K562 (cell line): ENCODE data around the gene SIRT7. TPM values are rescaled to one million over a fixed set of nuclear protein-coding genes. Genes with fewer than 3 reads are reported as not detected.

Experiments used
- ERF ChIP-seq: fragments of 450-650 bp; formaldehyde crosslinking; IDR thresholded peaks from 2 replicates; pipeline ENCODE4 v1.4.0; 2020; ENCODE audit warnings: mild to moderate bottlenecking, mixed read lengths
- HDAC6 ChIP-seq: IDR thresholded peaks from 2 replicates; pipeline ENCODE4 v1.6.1; 2012; ENCODE audit warnings: low read depth, mild to moderate bottlenecking, control low read depth, inconsistent platforms, low read length, moderate library complexity
- KDM4B ChIP-seq, 2 experiments: fragments of 450-650 bp in 1 of 2; sonication (generic) in 1 of 2; IDR thresholded peaks; 2 replicates each; pipeline ENCODE4 v1.6.1; 2016 to 2017; ENCODE audit warnings: borderline replicate concordance in 2 of 2, antibody characterized with exemption in 1 of 2, low read depth in 1 of 2, mild to moderate bottlenecking in 1 of 2
- KDM5B ChIP-seq: fragments of 200-600 bp; sonication (generic); IDR thresholded peaks from 2 replicates; pipeline ENCODE4 v1.6.1; 2012; ENCODE audit warnings: low read depth, mild to moderate bottlenecking, moderate library complexity, low read length, control low read depth, inconsistent platforms; ENCODE audit not compliant: insufficient replicate concordance
- MCM7 ChIP-seq, 2 experiments: fragments of 450-650 bp; IDR thresholded peaks; 2 replicates each; pipeline ENCODE4 v1.6.1; 2016 to 2018
- MTA1 ChIP-seq: fragments of 450-650 bp; IDR thresholded peaks from 2 replicates; pipeline ENCODE4 v1.6.1; 2017; ENCODE audit warnings: borderline replicate concordance
- MTA3 ChIP-seq: fragments of 450-650 bp; formaldehyde crosslinking; IDR thresholded peaks from 2 replicates; pipeline ENCODE4 v1.6.1; 2017; ENCODE audit warnings: mild to moderate bottlenecking, borderline replicate concordance
- PCBP2 ChIP-seq: fragments of 200-400 bp; formaldehyde crosslinking; IDR thresholded peaks from 2 replicates; pipeline ENCODE4 v1.6.1; 2018; ENCODE audit warnings: low read length, low read depth, mild to moderate bottlenecking, moderate library complexity; ENCODE audit not compliant: poor library complexity, severe bottlenecking
- PHB ChIP-seq: fragments of 250-450 bp; sonication (Bioruptor Pico); IDR thresholded peaks from 2 replicates; pipeline ENCODE4 v1.5.0; 2021
- SPI1 ChIP-seq: IDR thresholded peaks from 2 replicates; pipeline ENCODE4 v1.6.1; 2011; ENCODE audit warnings: low read depth, low read length, control low read depth, borderline replicate concordance
- ZNF644 ChIP-seq: fragments of 200-800 bp; sonication (Bioruptor generic); IDR thresholded peaks from 2 replicates; pipeline ENCODE4 v1.6.1; 2016; ENCODE audit warnings: low read depth, missing genetic modification characterization, missing compliant biosample characterization
- polyA plus RNA-seq, 8 experiments: library from polyadenylated mRNA; depleted of rRNA in 4 of 8; stranded (reverse) in 5 of 8; unstranded in 3 of 8; fragments of >200 nt; fragmentation: Nextera tagmentation in 2 of 8; fragmentation: Illumina TruSeq in 1 of 8; extraction: Ambion mirVana in 2 of 8; extraction: Trizol in 1 of 8; gene quantifications; 2 replicates each; pipeline versions ENCODE4 v1.2.1 to v1.2.3, GENCODE V29; 2011 to 2014; ENCODE audit warnings: inconsistent platforms in 1 of 8, missing spikeins in 1 of 8
- total RNA-seq, 7 experiments: library from RNA; depleted of rRNA in 6 of 7; stranded (reverse); fragments of >200 nt in 6 of 7; fragmentation: Illumina TruSeq in 2 of 7; extraction: Trizol in 2 of 7; gene quantifications; 2 replicates each; pipeline versions ENCODE4 v1.2.1 to v1.2.3, GENCODE V29; 2011 to 2021; ENCODE audit warnings: low replicate concordance in 1 of 7
- TF ChIP-seq, protein P1 (sequence below): sonication (generic); formaldehyde crosslinking; IDR thresholded peaks from 2 replicates; pipeline ENCODE4 v1.8.1; 2023; ENCODE audit warnings: mild to moderate bottlenecking, missing genetic modification reagents
- TF ChIP-seq, protein P2 (sequence below), 2 experiments: fragments of 450-650 bp in 1 of 2; sonication (generic) in 1 of 2; formaldehyde crosslinking in 1 of 2; IDR thresholded peaks; 2 replicates each; pipeline versions ENCODE4 v1.7.1 to v1.9.0; 2016 to 2022; ENCODE audit warnings: inconsistent platforms in 1 of 2, mild to moderate bottlenecking in 1 of 2, missing genetic modification reagents in 1 of 2

The SIRT7 gene
- total and polyA plus RNA-seq, 9 of the 15 experiments (the other 6 are each of a cell fraction or from before 2014, with no cell fraction given): 1.6 to 54.8 (median 20.3) TPM

DNA sequence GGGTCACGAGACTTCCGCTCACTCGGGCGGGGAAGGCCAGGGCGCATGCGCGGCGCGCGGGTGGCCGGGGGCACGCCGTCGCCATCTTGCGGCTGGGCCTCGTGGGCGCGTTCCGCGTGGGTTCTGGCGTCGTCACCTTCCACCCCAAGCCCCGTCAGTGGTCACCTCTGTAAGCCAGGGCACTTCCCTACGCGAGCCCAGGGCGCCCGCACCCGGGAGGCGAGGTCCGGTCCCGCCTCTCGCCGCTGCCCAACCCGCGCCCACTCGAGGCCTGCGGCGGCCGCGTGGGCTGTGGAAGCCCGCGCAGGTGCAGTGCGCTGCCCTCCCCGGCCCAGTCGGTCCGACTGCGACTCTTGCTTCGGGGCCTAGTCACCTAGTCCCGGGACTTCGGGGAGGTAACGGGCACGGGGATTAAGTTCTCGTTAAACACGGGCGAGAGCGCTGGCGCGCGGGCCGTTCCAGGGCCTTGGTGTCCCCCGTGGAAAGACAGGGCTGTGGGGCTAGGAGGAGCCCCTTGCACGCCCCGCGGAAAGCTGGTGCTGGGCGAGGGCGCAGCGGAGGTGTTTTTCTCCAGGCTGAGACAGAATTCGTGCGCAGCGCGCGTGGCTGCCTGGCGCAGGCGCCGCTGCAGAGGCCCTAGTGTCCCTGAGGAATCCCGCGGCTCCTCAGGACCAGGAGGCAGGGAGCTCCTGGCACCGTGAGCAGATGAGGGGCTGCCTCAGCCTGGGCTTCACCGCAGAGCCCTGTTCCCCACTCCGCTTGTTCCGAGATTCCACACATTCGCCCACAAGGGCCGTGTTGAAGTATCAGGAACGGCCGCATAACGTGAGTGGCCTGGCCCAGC is 46.4 kb downstream of the SIRT7 start (continued):
- TF ChIP-seq, protein P1, sequence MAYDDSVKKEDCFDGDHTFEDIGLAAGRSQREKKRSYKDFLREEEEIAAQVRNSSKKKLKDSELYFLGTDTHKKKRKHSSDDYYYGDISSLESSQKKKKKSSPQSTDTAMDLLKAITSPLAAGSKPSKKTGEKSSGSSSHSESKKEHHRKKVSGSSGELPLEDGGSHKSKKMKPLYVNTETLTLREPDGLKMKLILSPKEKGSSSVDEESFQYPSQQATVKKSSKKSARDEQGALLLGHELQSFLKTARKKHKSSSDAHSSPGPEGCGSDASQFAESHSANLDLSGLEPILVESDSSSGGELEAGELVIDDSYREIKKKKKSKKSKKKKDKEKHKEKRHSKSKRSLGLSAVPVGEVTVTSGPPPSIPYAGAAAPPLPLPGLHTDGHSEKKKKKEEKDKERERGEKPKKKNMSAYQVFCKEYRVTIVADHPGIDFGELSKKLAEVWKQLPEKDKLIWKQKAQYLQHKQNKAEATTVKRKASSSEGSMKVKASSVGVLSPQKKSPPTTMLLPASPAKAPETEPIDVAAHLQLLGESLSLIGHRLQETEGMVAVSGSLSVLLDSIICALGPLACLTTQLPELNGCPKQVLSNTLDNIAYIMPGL: peak; percentile 97
- TF ChIP-seq MCM7 (IDR thresholded peaks at IDR 0.05) (no peak), PHB (CRISPR knock-in tag) (peak; percentile 92; the same call in 1 of the 2 replicates), MTA1 (0 out of 2 replicates have a peak, but pooled peaks have one; percentile 28), ERF (CRISPR knock-in tag) (peak; percentile 87), SPI1 (peak; percentile 61), HDAC6 (no peak), KDM4B (IDR thresholded peaks at IDR 0.05; ENCODE audit: borderline replicate concordance in 2 of 2, low read depth in 1 of 2) (peak in 1 of 2 experiments; percentile 84; a peak in 1 of 4 replicates), PCBP2 (no peak), ZNF644 (tag) (0 out of 2 replicates have a peak, but pooled peaks have one; percentile 65), KDM5B (peak; percentile 72), MTA3 (peak; percentile 97)
- TF ChIP-seq, protein P2, sequence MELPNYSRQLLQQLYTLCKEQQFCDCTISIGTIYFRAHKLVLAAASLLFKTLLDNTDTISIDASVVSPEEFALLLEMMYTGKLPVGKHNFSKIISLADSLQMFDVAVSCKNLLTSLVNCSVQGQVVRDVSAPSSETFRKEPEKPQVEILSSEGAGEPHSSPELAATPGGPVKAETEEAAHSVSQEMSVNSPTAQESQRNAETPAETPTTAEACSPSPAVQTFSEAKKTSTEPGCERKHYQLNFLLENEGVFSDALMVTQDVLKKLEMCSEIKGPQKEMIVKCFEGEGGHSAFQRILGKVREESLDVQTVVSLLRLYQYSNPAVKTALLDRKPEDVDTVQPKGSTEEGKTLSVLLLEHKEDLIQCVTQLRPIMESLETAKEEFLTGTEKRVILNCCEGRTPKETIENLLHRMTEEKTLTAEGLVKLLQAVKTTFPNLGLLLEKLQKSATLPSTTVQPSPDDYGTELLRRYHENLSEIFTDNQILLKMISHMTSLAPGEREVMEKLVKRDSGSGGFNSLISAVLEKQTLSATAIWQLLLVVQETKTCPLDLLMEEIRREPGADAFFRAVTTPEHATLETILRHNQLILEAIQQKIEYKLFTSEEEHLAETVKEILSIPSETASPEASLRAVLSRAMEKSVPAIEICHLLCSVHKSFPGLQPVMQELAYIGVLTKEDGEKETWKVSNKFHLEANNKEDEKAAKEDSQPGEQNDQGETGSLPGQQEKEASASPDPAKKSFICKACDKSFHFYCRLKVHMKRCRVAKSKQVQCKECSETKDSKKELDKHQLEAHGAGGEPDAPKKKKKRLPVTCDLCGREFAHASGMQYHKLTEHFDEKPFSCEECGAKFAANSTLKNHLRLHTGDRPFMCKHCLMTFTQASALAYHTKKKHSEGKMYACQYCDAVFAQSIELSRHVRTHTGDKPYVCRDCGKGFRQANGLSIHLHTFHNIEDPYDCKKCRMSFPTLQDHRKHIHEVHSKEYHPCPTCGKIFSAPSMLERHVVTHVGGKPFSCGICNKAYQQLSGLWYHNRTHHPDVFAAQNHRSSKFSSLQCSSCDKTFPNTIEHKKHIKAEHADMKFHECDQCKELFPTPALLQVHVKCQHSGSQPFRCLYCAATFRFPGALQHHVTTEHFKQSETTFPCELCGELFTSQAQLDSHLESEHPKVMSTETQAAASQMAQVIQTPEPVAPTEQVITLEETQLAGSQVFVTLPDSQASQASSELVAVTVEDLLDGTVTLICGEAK (IDR thresholded peaks at IDR 0.05): peak; percentile 83
- TF ChIP-seq, protein P2 (CRISPR knock-in tag; IDR thresholded peaks at IDR 0.05): no peak; the same call in 1 of the 2 replicates
